H9 (cell line): ENCODE measurements around the gene MRPL23. TPM values are rescaled to one million over a fixed set of nuclear protein-coding genes. Genes with fewer than 3 reads are reported as not detected.

Experiments
- DNase-seq: peaks from one replicate; pipeline ENCODE4 v3.0.0-alpha.2; 2017
- H2AFZ ChIP-seq: one replicate; pipeline ENCODE4 v1.6.1; 2013; ENCODE audit warnings: mild to moderate bottlenecking, low read length, control low read depth, moderate library complexity
- H2AK5ac ChIP-seq: 2 replicates; pipeline ENCODE4 v1.6.1; 2013; ENCODE audit warnings: low read length, control low read depth, mixed read lengths; ENCODE audit not compliant: insufficient read length
- H2BK120ac ChIP-seq: one replicate; pipeline ENCODE4 v1.6.1; 2013; ENCODE audit warnings: low read depth, mild to moderate bottlenecking, low read length, control low read depth, inconsistent platforms; ENCODE audit not compliant: poor library complexity, severe bottlenecking
- H2BK12ac ChIP-seq: 2 replicates; pipeline ENCODE4 v1.6.1; 2013; ENCODE audit warnings: low read length, control low read depth, mixed read lengths, low read depth; ENCODE audit not compliant: insufficient read length
- H2BK15ac ChIP-seq: 2 replicates; pipeline ENCODE4 v1.6.1; 2013; ENCODE audit warnings: low read depth, low read length, control low read depth
- H2BK20ac ChIP-seq: one replicate; pipeline ENCODE4 v1.6.1; 2013; ENCODE audit warnings: low read depth, mild to moderate bottlenecking, low read length, control low read depth, inconsistent platforms; ENCODE audit not compliant: poor library complexity, severe bottlenecking
- H2BK5ac ChIP-seq: 2 replicates; pipeline ENCODE4 v1.6.1; 2013; ENCODE audit warnings: low read length, control low read depth, mixed read lengths; ENCODE audit not compliant: insufficient read length
- H3K14ac ChIP-seq: 2 replicates; pipeline ENCODE4 v1.6.1; 2013; ENCODE audit warnings: low read length, control low read depth; ENCODE audit not compliant: insufficient read depth
- H3K18ac ChIP-seq: 2 replicates; pipeline ENCODE4 v1.6.1; 2013; ENCODE audit warnings: low read depth, mild to moderate bottlenecking, mixed read lengths, low read length, control low read depth; ENCODE audit not compliant: insufficient read length
- H3K23ac ChIP-seq: 2 replicates; pipeline ENCODE4 v1.6.1; 2013; ENCODE audit warnings: low read length, control low read depth, mixed read lengths, low read depth; ENCODE audit not compliant: insufficient read length
- H3K23me2 ChIP-seq: 2 replicates; pipeline ENCODE4 v1.6.1; 2013; ENCODE audit warnings: low read depth, mild to moderate bottlenecking, mixed read lengths, low read length, control low read depth; ENCODE audit not compliant: insufficient read length, poor library complexity, severe bottlenecking
- H3K27ac ChIP-seq: 2 replicates; pipeline ENCODE4 v1.5.1; 2013; ENCODE audit warnings: low read length, control low read depth, mixed read lengths, low read depth; ENCODE audit not compliant: insufficient read length
- H3K27me3 ChIP-seq: 2 replicates; pipeline ENCODE4 v1.6.1; 2013; ENCODE audit warnings: low read length, control low read depth, inconsistent platforms; ENCODE audit not compliant: insufficient read depth
- H3K4ac ChIP-seq: 2 replicates; pipeline ENCODE4 v1.6.1; 2013; ENCODE audit warnings: low read depth, mild to moderate bottlenecking, control low read depth, inconsistent platforms, low read length, moderate library complexity
- H3K4me1 ChIP-seq: 2 replicates; pipeline ENCODE4 v1.6.1; 2013; ENCODE audit warnings: low read length, control low read depth, inconsistent platforms; ENCODE audit not compliant: insufficient read depth
- H3K4me2 ChIP-seq: 2 replicates; pipeline ENCODE4 v1.6.1; 2013; ENCODE audit warnings: low read length, control low read depth, mixed read lengths; ENCODE audit not compliant: insufficient read length, insufficient read depth
- H3K56ac ChIP-seq: 2 replicates; pipeline ENCODE4 v1.6.1; 2013; ENCODE audit warnings: low read depth, mild to moderate bottlenecking, mixed read lengths, low read length, control low read depth; ENCODE audit not compliant: insufficient read length
- H3K79me1 ChIP-seq: 2 replicates; pipeline ENCODE4 v1.6.1; 2013; ENCODE audit warnings: low read depth, mild to moderate bottlenecking, moderate library complexity, low read length, control low read depth, inconsistent platforms; ENCODE audit not compliant: insufficient read depth, poor library complexity, severe bottlenecking
- H3K79me2 ChIP-seq: 2 replicates; pipeline ENCODE4 v1.6.1; 2013; ENCODE audit warnings: low read length, control low read depth, inconsistent platforms; ENCODE audit not compliant: insufficient read depth
- H3K9ac ChIP-seq: 2 replicates; pipeline ENCODE4 v1.6.1; 2013; ENCODE audit warnings: low read length, control low read depth, mixed read lengths; ENCODE audit not compliant: insufficient read length; ENCODE audit errors: extremely low read depth
- H3K9me3 ChIP-seq: one replicate; pipeline ENCODE4 v1.6.1; 2013; ENCODE audit warnings: low read depth, low read length, inconsistent platforms; ENCODE audit not compliant: control insufficient read depth
- H3T11ph ChIP-seq: one replicate; pipeline ENCODE4 v1.6.1; 2013; ENCODE audit warnings: mild to moderate bottlenecking, low read length, control low read depth, inconsistent platforms
- H4K20me1 ChIP-seq: one replicate; pipeline ENCODE4 v1.6.1; 2013; ENCODE audit not compliant: control insufficient read depth, insufficient read length, insufficient read depth
- H4K5ac ChIP-seq: 2 replicates; pipeline ENCODE4 v1.6.1; 2013; ENCODE audit warnings: low read depth, mild to moderate bottlenecking, mixed read lengths, low read length, control low read depth; ENCODE audit not compliant: insufficient read length
- H4K8ac ChIP-seq: replicated peaks from 2 replicates; pipeline ENCODE4 v1.6.1; 2013; ENCODE audit warnings: low read length, control low read depth, mixed read lengths, low read depth; ENCODE audit not compliant: insufficient read length
- H4K91ac ChIP-seq: 2 replicates; pipeline ENCODE4 v1.6.1; 2013; ENCODE audit warnings: low read depth, mild to moderate bottlenecking, moderate library complexity, mixed read lengths, low read length, control low read depth; ENCODE audit not compliant: insufficient read length
- H3K27ac Mint-ChIP-seq, 3 experiments: 2 replicates in 2 of 3; 3 replicates in 1 of 3; pipeline ENCODE4 v1.8.0; 2020 to 2021; ENCODE audit warnings: mixed read lengths in 3 of 3, mild to moderate bottlenecking in 1 of 3, moderate library complexity in 1 of 3
- H3K27me3 Mint-ChIP-seq: 2 replicates; pipeline ENCODE4 v1.8.0; 2021; ENCODE audit warnings: low read depth, mild to moderate bottlenecking, moderate library complexity, mixed read lengths
- H3K36me3 Mint-ChIP-seq, 3 experiments: 2 replicates in 2 of 3; 3 replicates in 1 of 3; pipeline ENCODE4 v1.8.0; 2020 to 2021; ENCODE audit warnings: low read depth in 3 of 3, mixed read lengths in 3 of 3; ENCODE audit not compliant: insufficient read depth in 1 of 3
- H3K4me1 Mint-ChIP-seq, 2 experiments: 2 replicates each; pipeline ENCODE4 v1.8.0; 2020; ENCODE audit warnings: mixed read lengths in 2 of 2
- H3K4me3 Mint-ChIP-seq, 2 experiments: 2 replicates in 1 of 2; 3 replicates in 1 of 2; pipeline ENCODE4 v1.8.0; 2020 to 2021; ENCODE audit warnings: mild to moderate bottlenecking in 2 of 2, mixed read lengths in 2 of 2, moderate library complexity in 1 of 2
- H3K9me3 Mint-ChIP-seq, 2 experiments: 2 replicates in 1 of 2; 3 replicates in 1 of 2; pipeline ENCODE4 v1.8.0; 2020; ENCODE audit warnings: mild to moderate bottlenecking in 2 of 2, mixed read lengths in 2 of 2, moderate library complexity in 1 of 2
- CTCF ChIP-seq: fragments of 200-600 bp; sonication (generic); conservative IDR thresholded peaks from 3 replicates; pipeline ENCODE4 v1.8.0; 2021; ENCODE audit warnings: antibody characterized with exemption, mild to moderate bottlenecking
- WGBS: extraction: QIAGEN DNeasy Blood & Tissue Kit; methylation state at CpG from one replicate; pipeline ENCODE4 v1.1.7; 2013; ENCODE audit warnings: missing lambda C conversion rate, low lambda C conversion rate, mixed read lengths; ENCODE audit not compliant: insufficient read length; ENCODE audit errors: extremely low coverage; 5-methylcytosine and 5-hydroxymethylcytosine counted together
- total RNA-seq: library from RNA; stranded (reverse); gene quantifications from 2 replicates; pipeline ENCODE4 v1.2.1, GENCODE V29; 2021

Gene MRPL23
- total RNA-seq, 1 experiment from 2014 or later: 67.3 TPM

DNA sequence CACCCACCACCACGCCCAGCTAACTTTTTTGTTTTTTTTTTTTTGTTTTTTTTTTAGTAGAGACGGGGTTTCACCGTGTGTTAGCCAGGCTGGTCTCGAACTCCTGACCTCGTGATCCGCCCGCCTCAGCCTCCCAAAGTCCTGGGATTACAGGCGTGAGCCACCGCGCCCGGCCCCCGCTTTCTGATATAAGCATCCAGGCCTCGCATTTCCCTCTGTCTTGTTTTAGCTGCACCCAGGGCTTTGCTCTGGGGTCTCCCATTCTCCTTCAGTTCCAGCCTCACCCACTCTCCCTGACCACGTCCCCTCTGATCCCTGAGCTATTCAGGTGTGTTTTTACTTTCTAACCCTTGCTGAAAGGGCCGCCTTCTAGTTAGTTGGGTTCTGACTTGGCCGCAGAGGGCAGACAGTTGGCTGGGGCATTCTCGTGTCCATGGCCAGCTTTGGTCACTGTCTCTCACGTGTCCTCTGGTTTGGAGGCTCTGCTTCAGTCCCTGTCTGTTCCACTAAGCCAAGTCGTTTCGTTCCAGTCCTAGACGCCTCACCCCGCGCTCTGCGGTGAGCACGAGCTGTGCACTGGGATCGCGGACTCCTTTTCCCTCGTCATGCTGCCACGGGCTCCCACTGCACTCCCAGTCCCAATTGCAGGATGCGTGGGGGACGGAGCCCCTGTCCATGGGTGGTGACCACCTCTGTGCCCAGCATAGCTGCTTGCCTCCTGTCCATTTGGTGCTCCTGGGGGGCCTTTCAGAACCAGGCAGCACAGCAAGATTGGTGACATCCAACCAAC is 33.7 kb upstream of the MRPL23 start:
- Histone ChIP-seq H3K27ac (no peak overlapping the region), H2AFZ (no peak overlapping the region), H2BK12ac (no peak overlapping the region), H3T11ph (no peak overlapping the region), H3K9ac (no peak overlapping the region), H3K9me3 (no peaks in the 10 kb centered on the region), H3K56ac (no peak overlapping the region), H4K8ac (no peak overlapping the region), H3K27me3 (no peaks in the 10 kb centered on the region), H4K20me1 (no peaks in the 10 kb centered on the region), H3K23me2 (peaks cover 2% of the 10 kb centered on the region), H3K79me1 (no peaks in the 10 kb centered on the region), H3K23ac (no peak overlapping the region), H3K79me2 (no peaks in the 10 kb centered on the region), H3K14ac (no peak overlapping the region), H3K18ac (no peak overlapping the region), H4K91ac (no peak overlapping the region), H2BK5ac (no peak overlapping the region), H3K4me2 (no peak overlapping the region), H4K5ac (no peak overlapping the region), H3K4ac (no peak overlapping the region), H2BK20ac (no peak overlapping the region), H2BK120ac (no peak overlapping the region), H3K4me1 (0 out of 2 replicates have a peak, but pooled peaks cover 3% of the 10 kb centered on the region), H2AK5ac (no peak overlapping the region), H2BK15ac (no peak overlapping the region)
- no CpG with 5 or more reads among the region's 31 CpGs for WGBS
- peak overlapping the region in 2 of 3 experiments; percentile 5 to 60; a peak in 2 of 7 replicates for H3K27ac Mint-ChIP-seq
- DNase-seq: no peak
- peaks cover 5% of the 10 kb centered on the region in 2 experiments for H3K4me1 Mint-ChIP-seq
- peaks cover 18% of the 10 kb centered on the region for H3K27me3 Mint-ChIP-seq
- H3K9me3 Mint-ChIP-seq: peaks cover 6% of the 10 kb centered on the region in 2 experiments; a peak in 3 of 5 replicates
- TF ChIP-seq CTCF: no peak
- H3K36me3 Mint-ChIP-seq: no peaks in the 10 kb centered on the region; a peak in 1 of 7 replicates
- no peak overlapping the region for H3K4me3 Mint-ChIP-seq
